GDM1 (cell line): ENCODE results near the gene ULK3.
"Not testable (repeated sequence)": the region's sequence is repeated elsewhere in the genome, so short reads cannot be mapped to it uniquely, and the experiment has no call there.

ENCODE experiments used
- DNase-seq: peaks from one replicate; lab custom pipeline; 2025; lab: John Stamatoyannopoulos, UW

Gene ULK3, protein sequence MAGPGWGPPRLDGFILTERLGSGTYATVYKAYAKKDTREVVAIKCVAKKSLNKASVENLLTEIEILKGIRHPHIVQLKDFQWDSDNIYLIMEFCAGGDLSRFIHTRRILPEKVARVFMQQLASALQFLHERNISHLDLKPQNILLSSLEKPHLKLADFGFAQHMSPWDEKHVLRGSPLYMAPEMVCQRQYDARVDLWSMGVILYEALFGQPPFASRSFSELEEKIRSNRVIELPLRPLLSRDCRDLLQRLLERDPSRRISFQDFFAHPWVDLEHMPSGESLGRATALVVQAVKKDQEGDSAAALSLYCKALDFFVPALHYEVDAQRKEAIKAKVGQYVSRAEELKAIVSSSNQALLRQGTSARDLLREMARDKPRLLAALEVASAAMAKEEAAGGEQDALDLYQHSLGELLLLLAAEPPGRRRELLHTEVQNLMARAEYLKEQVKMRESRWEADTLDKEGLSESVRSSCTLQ

DNA sequence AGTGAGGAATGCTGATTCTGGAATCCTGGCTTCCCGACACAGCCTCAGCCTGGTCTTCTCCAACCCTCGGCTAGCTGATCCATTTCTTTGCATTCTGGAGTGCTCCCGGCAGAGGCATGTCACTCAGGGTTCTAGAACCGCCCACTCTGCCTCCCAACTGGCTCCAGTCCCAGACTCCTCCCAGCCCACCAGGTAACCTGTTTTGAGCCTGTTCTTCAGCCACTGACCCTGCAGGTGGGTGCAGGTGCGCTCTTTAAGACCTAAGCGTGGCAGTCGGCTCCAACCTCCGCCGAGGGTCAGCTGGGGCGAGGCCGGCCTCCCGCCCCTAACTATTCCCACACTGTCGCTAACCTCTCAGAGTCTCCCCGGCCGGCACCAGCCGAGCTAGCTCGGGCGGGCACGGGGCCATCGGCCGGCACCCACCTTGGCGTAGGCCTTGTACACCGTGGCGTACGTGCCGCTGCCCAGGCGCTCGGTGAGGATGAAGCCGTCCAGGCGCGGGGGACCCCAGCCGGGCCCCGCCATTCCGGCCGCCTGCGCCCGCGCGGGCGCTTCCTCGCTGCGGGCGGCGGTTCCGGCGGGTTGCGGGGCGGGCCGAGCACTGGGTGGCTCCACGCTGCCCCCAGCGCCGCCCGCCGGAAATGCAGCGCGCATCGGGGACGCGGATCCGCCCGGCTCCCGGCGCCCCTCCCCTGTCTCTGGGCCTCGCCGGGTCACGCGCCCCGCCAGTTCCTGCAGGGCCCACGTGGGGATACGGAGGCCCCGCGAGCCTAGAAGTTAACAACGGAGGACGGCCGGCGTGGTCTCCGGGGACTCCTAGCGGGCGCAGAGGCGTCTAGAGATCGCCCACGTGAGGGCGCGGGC, at the start of gene ULK3:
TSS of gene ULK3 (minus strand) at position 576 of the 864 bp plus-strand sequence. CDS start at position 525, 51 bp downstream.
- DNase-seq, result peak; percentile 89

DNA sequence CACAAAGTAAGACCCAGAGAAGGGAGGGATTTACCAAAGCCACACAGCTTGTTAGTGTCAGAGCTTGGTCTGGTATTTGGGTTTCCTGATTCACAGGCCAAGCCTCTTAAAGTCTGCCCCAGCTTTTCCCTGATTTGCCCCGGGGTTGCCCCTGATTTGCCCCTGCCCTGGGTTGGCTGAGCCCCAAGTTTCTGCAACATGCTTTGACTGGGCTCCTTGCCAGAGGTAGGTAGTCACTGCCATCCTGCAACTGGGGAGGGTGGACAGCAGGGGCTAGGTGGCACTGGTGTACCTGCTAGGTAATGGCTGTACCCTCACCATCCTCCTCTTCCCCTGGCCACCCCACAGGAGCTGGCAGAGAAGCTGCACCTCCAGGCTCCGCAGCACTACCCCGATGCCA, 49.4 kb upstream of the ULK3 start:
- no peak for DNase-seq

DNA sequence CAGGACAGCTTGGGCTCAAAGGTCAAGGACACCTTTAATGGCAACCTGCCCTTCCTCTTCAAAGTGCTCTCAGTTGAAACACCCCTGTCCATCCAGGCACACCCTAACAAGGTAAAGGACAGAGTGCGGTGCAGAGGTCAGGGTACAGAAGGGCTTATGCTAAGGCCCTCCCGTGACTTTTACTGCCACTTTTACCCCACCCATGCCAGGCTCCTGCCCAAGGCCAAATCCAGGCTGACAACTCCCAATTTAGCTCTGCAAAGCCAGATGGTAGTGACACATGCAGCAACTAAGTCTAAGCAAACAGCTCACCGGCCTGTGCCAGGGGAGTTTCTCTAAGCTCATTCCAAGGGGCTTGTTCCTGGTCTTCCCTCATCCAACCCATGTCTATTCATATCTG, 48.5 kb upstream of the ULK3 start:
- DNase-seq, result no peak

DNA sequence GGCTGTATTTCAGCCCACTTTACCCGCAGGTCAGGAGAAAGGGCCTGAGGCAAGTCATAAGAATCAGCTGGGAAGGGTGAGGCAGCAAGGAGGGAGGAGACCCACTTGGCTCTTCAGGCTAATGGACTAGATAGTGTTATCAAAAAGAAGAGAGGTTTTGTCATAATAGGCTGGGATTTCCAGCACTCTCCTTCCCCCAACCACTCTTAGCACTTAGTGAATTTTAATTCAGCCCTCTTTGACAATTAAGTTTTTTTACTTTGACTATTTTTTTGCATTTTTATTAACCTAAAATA, 47.7 kb upstream of the ULK3 start:
- no peak for DNase-seq

DNA sequence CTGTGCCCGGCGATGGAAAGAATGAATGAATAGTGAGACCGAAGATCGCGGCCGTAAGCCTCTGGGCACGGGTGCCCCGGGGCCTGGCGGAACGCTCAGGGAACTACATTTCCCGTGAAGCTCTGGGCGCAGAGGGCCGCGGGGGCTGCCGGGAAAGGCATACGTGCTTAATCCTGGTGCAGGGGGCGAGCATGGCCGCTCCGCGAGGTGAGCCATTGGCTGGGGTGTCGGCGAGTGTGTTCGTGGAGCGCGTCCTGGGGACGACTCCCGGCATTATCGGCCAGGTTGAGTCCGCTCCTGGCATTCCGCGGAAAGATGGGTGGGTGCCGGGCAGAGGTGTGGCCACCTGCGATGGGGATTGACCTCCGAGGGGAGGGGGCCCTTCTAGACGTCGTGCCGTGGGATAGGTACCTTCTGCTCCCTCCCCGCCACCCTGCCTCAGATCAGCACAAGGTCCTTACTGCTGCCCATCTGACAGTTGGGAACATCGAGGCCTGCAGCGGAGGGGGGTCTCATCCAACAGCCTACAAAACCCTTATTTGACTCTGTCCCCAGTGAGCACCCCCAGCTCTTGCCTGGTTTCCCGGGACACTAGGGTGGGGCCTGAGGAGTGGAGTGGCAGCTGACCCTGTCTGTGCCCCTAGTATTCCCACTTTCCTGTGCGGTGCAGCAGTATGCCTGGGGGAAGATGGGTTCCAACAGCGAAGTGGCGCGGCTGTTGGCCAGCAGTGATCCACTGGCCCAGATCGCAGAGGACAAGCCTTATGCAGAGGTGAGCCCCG, 47.1 kb upstream of the ULK3 start, which contains the start of gene MPI:
TSS of gene MPI (plus strand) at position 160 of the 782 bp plus-strand sequence. CDS start at position 192, 32 bp downstream.
- peak; percentile 70 for DNase-seq

DNA sequence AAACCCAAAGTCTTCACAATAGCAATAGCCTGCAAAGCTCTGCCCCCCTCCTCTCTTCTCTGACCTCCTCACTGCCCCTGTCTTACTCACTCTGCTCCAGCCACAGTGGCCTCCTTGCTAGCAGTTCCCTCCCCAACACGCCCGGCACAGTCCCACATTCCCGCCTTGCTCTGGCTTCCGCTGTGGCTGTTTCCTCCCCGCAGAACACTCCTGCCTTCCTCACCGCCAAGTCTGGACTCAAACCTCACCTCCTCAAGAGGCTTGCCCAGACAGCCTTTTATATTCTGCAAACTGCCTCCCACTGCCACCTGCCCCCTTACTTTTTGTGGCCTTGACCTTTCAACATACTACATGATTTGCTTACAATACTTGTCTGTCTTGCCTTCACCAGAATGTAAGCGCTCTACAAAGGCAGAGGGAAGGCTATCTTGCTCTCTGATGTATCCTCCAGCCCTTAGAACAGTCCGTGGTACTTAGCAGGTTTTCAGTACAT, 46.5 kb upstream of the ULK3 start:
- peak; percentile 22 for DNase-seq

DNA sequence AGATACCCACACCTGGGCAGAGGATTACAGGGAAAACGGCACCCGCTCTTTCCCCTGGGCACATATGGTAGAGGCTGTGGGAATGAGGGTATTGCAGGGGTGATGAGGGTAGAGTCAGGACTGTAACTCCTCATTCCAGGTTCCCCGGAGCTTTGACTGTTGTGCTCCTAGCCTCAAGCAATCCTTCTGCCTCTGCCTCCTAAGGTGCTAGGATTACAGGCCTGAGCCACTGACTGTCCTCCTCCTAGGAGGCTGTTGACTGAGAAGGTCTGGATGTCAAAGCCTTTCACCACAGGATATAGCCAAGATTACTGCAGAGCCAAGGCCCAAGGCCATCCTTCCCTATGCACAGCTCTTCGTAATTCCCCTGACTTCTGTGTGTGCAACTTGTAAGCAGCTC, 45.8 kb upstream of the ULK3 start:
- no peak for DNase-seq

DNA sequence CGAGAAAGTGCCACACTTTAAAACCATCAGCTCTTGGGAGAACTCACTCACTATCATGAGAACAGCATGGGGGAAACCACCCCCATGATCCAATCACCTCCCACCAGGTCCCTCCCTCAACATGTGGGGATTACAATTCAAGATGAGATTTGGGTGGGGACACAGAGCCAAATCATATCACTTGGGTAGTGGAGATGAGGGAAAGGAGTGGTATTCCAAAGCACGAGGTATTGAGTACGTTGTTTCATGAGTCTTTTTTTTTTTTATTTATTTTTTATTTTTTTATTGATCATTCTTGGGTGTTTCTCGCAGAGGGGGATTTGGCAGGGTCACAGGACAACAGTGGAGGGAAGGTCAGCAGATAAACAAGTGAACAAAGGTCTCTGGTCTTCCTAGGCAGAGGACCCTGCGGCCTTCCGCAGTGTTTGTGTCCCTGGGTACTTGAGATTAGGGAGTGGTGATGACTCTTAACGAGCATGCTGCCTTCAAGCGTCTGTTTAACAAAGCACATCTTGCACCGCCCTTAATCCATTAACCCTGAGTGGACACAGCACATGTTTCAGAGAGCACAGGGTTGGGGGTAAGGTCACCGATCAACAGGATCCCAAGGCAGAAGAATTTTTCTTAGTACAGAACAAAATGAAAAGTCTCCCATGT, 44.7 kb upstream of the ULK3 start:
- not testable (repeated sequence) for DNase-seq

DNA sequence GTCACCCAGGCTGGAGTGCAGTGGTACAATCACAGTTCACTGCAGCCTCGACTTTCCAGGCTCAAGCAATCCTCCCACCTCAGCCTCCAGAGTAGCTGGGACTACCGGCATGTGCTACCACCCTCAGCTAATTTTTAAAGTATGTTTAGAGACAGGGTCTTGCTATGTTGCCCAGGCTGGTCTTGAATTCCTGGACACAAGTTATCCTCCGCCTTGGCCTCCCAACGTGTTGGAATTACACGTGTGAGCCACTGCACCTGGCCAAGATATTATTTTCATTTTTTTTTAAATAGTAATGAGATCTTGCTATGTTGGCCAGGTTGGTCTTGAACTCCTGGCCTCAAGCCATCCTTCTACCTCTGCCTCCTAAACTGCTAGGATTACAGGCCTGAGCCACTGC, 42.5 kb upstream of the ULK3 start:
- no peak for DNase-seq

DNA sequence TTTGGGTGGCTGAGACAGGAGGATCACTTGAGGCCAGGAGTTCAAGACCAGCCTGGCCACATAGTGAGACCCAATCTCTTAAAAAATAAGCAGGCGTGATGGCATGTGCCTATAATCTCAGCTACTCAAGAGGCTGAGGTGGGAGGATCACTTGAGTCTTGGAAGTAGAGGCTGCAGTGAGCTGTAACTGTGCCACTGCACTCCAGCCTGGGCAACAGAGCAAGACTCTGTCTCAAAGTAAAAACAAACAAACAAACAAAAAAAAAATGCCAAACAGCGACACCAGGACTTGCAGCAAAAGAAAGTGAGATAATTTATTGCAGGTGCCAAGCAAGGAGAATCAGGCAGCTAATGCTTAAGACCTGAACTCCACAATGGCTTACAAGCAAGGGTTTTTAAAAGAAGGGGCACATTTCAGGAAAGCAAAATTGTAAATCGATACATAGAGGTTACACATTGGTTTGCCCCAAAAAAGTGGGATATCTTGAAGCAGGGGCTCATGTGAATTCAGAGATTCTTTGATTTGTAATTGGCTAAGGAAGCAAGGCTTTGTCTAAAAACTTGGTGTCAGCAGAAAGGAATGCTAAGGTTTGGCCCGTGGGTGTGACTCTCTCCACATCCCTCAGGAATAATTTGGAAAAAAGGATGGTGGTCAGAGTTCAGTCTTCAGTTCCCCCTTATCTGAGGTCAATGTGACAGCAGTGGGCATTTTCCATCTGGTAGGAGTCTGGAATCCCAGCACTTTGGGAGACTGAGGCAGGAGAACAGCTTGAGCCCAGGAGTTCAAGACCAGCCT, 41.7 kb upstream of the ULK3 start:
- DNase-seq, result no peak

DNA sequence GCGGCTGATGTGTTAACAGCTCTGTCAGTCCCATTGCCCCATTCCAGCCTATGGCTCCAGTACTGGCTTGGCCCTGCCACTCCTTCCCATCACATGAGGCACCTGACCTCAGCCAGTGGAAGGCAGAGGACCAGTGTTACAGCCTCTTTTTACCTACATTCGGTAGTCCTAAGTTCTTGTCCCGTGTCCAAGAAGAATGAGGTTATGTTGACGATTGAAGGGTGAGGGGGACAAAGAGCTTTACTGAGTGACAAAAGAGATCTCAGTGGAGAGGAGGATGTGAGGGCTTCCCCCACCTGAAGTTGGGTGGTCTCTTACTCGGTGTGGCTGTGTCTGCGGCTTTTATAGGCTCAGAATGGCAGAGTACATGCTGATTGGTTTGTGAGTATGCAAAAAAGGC, 39.6 kb upstream of the ULK3 start:
- DNase-seq, result no peak

DNA sequence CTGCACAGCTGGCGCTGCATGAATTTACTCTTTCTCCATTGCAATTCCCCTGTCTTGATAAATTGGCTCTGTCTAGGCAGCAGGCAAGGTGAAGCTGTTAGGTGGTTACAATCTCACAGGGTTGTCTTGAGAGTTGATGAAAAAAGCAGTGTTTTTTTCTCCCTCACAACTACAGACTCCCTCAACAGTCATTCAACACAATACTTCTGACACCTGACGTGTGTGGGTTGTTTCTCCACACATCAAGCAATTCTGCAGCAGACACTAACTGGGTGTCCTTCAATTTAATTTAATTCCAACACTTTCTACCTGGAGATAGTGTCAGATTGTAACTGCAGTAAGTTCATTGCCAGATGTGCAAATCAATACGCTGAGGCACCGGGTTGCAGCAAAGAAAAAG, 35.3 kb upstream of the ULK3 start:
- DNase-seq, result no peak

DNA sequence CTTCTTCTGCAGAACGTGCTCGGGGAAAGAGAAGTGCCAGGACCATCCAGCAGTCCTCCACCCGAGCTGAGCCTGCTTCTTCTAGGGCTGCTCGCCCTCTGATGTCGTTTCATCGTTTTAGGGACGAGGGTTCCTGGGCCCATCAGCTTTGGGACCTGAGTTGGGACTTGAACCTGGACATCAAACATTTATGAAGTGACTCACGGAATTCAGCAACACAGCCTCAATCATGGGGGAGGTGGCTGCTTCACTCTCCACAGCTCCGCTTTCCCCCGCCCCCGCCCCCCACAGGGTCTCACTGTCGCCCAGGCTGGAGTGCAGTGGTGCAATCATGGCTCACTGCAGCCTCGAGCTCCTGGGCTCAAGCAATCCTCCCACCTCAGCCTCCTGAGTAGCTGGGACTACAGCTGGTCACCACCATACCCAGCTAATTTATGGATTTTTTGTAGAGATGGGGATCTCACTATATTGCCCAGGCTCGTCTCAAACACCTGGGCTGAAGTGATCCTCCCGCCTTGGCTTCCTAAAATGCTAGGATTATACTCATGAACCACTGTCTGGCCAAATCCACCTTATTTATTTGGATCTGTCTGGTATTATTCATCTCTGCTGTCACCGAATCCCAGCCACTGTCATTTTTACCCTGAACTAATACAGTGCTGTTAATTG, 30.9 kb upstream of the ULK3 start:
- no peak for DNase-seq

DNA sequence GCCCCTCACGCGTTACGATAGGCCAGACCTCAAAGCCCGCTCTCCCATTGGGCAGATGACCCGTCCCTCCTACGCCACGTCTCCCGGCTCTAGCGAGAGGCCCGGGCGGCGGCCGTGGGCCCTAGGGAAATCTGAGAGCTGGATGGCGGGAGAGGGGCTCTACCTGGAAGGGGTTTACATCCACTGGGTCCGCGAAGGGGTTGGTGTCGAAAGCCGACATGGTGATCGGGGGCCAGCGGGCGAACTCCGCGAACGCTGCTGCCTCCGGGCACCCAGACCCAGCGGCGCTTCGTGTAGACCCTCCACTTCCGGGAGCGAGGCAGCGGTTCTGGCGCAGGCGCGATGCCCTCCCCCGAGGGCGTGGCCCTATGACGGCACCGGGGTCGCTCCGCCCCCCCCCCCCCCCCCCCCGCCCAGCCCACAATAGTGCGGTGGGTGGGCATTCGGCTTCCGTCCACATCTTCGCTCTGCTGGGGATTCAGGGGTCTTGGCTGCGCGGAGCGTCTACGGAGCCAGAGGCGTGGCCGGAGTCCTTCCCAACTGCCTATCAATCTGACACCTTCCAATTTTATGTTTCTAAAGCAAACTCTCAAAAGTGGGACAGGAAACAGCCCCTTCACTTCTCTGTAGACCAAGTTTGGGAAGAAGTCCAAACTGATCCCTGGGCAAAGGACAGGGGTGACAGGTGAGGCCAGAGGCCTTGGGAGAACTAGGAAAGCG, 30.2 kb upstream of the ULK3 start, which contains the start of gene SCAMP2:
TSS of gene SCAMP2 (minus strand) at position 330 of the 720 bp plus-strand sequence. CDS start at position 220, 110 bp downstream.
- DNase-seq, result peak; percentile 93

DNA sequence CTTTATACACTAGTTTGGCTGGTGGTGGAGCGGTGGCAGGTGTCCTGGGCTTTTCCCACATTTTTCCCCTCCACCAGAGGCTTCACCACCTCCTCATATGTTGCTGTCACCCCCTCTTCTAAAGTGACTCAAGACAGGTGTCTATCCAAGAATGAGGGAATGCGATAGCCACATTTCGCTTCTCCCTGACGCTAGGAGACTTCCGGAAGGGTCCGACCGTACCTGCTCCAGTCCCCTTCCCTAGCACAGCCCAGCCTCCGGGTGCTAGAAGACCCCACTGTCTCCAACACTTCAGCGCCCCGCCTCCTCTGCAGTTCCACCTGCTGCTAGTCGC, 29.7 kb upstream of the ULK3 start:
- no peak for DNase-seq

DNA sequence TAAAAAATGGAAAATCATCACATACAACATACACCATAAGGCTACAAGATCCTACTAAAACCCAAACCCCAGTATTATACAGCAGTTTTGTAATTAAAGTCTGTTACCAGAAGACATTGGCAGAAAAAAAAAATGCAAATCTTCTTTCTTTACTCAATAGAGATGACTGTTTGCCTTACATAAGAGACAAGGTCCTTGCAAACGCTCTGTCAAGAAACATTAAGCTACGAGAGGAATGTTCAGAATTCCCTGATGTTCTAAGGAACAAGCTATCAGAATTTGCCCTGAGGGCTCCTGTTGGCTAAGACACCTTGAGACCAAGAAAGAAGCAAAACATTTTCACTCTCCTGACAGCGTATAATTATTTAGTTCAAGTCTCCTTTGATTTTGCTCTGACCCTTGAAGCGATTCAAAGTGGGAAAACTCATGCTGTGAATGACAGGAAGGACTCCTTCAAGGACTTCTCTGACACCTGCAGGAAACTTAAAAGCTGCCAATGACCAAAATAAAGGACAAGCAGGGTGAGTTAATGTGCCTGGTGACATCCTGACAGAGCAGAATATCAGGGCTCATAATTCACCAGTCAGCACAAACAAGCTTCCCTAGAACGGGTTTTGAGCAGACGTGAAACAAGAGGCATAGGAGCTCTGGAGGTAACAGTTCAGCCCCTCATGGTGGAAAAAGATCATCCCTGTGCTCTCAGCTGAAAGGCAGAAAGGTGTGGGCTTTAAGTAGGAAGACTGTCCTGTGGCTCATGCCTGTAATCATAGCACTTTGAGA, 27.7 kb upstream of the ULK3 start:
- DNase-seq, result no peak

DNA sequence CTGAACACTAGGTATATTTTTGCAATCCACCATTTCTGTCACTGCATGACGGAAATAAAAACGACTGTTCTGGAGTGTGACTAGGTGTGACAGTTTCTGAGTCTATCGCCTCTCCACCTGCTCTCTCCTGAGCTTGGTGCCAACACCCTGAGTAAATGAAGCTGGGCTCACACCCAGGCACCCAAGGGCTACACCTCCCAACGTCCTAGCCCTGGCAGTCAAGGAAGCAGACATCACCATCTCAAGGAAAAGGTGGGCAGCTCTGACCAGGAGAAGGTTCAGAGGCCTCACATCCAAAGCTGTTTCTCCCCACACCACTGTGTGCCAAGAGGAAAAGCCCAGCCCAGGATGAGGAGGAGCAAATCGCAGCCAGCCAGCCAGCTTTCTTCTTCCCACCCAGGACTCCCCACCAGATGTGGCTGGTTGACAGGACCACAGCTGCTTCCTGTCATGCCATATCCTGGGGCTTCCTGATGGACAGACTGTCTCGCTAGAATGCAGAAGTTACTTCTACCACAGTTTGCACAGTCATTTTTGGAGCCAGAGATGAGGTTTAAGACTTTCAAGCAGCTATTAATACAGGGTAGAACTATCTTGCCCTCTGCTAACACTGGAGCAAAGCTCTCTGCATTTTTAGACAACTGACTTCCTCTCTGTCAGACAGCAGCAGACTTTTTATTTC, 26.9 kb upstream of the ULK3 start:
- DNase-seq, result peak; percentile 98

DNA sequence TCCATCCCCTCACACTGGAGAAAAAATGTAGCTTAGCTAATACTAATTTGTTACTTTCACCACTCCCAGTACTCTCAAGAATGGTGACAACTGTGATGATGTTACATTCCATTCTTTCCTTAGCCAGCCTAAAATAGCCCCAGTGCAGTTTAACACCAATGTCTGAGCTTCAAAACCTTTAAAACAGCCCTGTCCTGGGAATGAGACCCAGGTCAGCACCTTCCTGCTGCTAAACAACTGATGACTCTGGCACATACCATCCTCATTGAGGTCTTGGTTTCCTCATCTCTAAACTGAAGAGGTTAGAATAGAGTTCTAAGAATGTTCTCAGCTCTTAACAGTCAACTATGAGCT, 26.4 kb upstream of the ULK3 start:
- no peak for DNase-seq
